Iris pigment epithelial cell (primary cell): ENCODE results near the gene TRIM7.

Experiments
- DNase-seq: peaks from one replicate; pipeline ENCODE4 v3.0.0-alpha.2; 2011; ENCODE audit warnings: low read depth

TRIM7 gene

GRCh38 chr5:181204826-181205760, at the start of gene TRIM7:
TRIM7 (minus strand) TSS chr5:181205196; CDS start chr5:181205110, 86 bp downstream.
- no peak for DNase-seq

- DNase-seq, result no peak
These were observed 43.3 kb upstream of the TRIM7 start for GRCh38 chr5:181248277-181248676.

GRCh38 chr5:181246276-181247049, 41.5 kb upstream of the TRIM7 start:
- peak; percentile 81 for DNase-seq

GRCh38 chr5:181245427-181246275, 40.7 kb upstream of the TRIM7 start:
- DNase-seq, result no peak

GRCh38 chr5:181243564-181244343, 38.8 kb upstream of the TRIM7 start, which contains the start of gene RACK1:
RACK1 (minus strand) TSS chr5:181243906; CDS start chr5:181243800, 106 bp downstream.
- DNase-seq, result peak; percentile 89

- peak; percentile 36 for DNase-seq
These were observed 38.1 kb upstream of the TRIM7 start for GRCh38 chr5:181243018-181243563.

- no peak for DNase-seq
These were observed 37.0 kb upstream of the TRIM7 start for GRCh38 chr5:181242031-181242451.

- peak; percentile 95 for DNase-seq
These were observed 36.5 kb upstream of the TRIM7 start for GRCh38 chr5:181241393-181241975.

- DNase-seq, result no peak
These were observed 34.2 kb upstream of the TRIM7 start for GRCh38 chr5:181239062-181239663.

- DNase-seq, result no peak
These were observed 32.9 kb upstream of the TRIM7 start for GRCh38 chr5:181237729-181238385.

GRCh38 chr5:181236954-181237641, 32.1 kb upstream of the TRIM7 start:
- no peak for DNase-seq

- no peak for DNase-seq
These were observed 31.5 kb upstream of the TRIM7 start for GRCh38 chr5:181236471-181236870.

- no peak for DNase-seq
These were observed 30.8 kb upstream of the TRIM7 start for GRCh38 chr5:181235689-181236366.

- DNase-seq, result no peak
These were observed 30.3 kb upstream of the TRIM7 start for GRCh38 chr5:181235323-181235688.

GRCh38 chr5:181234455-181235306, 29.7 kb upstream of the TRIM7 start:
- DNase-seq, result no peak

GRCh38 chr5:181233801-181234454, 28.9 kb upstream of the TRIM7 start:
- DNase-seq, result no peak
